GM21526 (cell line): ENCODE measurements around the gene ACIN1.
A peak's percentile ranks its signal among the peaks of the same experiment; 100 is the strongest.

Source experiments
- ATAC-seq: cut with Tn5 transposase; IDR thresholded peaks from one replicate; pipeline ENCODE4 v1.9.1; 2021; ENCODE audit warnings: moderate library complexity; ENCODE audit not compliant: unreplicated experiment, low FRiP score

The ACIN1 gene, protein sequence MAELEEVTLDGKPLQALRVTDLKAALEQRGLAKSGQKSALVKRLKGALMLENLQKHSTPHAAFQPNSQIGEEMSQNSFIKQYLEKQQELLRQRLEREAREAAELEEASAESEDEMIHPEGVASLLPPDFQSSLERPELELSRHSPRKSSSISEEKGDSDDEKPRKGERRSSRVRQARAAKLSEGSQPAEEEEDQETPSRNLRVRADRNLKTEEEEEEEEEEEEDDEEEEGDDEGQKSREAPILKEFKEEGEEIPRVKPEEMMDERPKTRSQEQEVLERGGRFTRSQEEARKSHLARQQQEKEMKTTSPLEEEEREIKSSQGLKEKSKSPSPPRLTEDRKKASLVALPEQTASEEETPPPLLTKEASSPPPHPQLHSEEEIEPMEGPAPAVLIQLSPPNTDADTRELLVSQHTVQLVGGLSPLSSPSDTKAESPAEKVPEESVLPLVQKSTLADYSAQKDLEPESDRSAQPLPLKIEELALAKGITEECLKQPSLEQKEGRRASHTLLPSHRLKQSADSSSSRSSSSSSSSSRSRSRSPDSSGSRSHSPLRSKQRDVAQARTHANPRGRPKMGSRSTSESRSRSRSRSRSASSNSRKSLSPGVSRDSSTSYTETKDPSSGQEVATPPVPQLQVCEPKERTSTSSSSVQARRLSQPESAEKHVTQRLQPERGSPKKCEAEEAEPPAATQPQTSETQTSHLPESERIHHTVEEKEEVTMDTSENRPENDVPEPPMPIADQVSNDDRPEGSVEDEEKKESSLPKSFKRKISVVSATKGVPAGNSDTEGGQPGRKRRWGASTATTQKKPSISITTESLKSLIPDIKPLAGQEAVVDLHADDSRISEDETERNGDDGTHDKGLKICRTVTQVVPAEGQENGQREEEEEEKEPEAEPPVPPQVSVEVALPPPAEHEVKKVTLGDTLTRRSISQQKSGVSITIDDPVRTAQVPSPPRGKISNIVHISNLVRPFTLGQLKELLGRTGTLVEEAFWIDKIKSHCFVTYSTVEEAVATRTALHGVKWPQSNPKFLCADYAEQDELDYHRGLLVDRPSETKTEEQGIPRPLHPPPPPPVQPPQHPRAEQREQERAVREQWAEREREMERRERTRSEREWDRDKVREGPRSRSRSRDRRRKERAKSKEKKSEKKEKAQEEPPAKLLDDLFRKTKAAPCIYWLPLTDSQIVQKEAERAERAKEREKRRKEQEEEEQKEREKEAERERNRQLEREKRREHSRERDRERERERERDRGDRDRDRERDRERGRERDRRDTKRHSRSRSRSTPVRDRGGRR

DNA sequence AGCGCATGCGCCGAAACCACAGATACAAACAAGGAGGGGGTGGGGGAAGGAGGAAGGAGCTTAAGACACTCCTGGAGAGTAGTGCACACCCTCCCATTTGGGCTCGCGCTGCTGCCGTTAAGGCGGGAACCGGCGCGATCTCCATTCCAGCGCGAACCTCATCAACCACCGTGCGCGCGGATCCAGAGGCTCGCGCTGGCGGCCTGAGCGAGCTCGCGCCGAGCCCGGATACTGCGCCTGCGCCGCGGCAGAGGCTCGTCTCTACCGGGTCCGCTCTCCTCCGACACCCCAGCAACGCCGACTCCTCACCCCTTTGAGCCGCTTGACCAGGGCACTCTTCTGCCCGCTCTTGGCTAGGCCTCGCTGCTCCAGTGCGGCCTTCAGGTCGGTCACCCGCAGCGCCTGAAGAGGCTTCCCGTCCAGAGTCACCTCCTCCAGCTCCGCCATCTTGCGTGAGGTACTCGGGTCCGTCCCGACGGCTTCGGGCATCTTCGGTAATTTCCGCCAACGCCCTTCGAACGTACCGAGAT lies at the start of gene ACIN1:
ACIN1 (minus strand) TSS at position 471 of the 530 bp plus-strand sequence; CDS start at position 447, 24 bp downstream.
- peak; percentile 40 for ATAC-seq

DNA sequence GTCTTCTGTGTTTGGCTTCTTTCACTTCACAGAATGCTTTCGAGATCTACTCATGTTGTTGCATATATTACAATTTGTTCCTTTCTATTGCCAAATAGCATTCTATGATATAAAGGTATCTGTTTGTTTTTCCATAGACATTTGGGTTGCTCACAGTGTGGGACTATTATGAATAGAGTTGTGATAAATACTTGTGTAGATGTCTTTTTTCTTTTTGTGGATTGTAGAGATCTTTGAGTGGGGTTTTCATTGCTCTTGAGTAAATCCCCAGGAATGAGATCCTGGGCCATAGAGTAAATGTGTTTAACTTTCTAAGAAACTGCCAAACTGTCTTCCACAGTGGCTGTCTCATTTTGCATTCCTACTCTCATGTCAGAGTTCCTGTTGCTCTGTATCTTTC lies 49.0 kb upstream of the ACIN1 start:
- no peak for ATAC-seq

DNA sequence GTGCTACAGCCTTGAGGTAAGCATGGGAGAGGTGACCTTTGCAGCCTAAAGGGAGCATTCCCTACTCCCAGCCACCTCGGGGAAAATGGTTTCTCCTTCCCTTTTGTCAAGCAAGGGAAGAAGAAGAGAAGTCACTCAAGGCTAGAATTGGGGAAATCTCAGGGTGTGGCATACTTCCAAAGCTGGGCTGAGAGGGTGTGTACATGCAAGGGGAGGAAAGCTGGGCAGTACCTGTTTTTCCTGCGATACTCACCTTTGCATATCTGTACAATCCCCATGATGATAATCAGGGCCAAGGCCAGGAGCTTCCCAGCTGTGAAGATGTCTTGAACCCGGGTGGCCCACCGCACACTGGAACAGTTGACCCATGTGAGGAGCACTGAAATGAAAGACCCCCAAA lies 47.9 kb upstream of the ACIN1 start:
- no peak for ATAC-seq

DNA sequence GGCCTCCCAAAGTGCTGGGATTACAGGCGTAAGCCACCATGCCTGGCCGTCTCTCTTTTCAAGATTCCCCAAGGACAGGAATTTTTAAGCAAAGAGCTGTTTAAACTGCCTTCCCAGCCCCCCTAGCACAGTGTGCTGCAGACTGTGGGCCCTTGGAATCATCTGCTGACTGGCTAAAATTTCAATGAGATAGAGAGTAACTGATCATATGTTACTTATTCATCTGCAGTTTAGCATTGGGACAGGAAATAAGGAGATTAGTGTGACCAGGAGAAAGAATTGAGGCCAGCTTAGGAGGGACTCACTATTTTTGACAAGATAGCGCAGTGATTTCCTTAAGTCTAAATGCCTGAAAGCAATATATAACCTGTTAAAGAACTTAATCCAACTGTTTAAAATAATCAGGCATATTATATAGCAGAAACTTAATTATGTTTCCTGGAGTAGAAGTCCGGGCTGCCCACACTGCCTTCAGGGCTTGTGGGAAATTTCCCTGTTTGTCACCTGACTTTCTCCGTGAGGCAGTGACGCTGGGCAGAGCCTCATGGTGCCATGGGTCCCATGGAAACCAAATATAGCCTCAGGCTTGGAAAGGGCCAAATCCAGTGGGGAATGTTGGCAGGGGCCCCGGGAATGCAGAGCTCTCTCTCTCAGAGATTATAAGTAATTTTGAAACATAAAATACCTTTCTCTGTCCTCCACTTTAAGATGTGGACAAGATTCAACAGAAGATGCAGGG lies 46.9 kb upstream of the ACIN1 start:
- no peak for ATAC-seq

DNA sequence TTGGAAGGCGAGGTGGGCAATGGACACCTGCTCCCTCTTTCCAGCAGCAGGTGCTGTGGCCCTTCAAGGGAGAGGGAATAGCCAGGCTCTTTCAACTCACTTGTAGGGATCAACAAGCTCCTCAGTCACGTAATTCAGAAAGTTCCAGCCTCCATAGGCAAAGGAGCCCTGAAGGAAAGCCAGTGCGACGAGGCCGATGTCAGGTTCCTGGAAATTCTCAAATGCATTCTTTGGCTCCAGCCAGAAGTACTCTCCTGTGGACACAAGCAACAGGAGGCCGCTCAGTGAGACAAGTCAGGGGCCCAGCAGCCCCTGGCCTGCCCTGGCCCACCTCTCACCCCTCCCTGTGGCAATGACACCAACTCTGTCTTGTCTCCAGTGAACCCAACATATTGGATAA lies 45.4 kb upstream of the ACIN1 start:
- ATAC-seq, result no peak

DNA sequence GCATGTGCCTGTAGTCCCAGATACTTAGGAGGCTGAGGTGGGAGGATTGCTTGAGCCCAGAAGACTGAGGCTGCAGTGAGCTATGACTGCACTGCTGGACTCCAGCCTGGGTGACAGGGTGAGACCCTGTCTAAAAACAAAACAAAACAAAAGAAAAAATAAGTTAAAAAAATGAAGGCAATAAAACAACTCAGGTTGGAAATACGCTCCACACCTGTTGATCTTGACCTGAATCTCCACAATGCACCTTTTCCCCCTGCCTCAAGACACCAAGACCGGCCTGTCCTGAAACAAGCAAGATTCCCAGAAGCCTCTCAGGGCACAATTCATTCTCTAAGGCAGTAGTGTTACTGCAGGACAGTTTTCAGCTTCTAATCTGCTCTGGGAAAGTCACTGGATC lies 44.9 kb upstream of the ACIN1 start:
- ATAC-seq, result no peak

DNA sequence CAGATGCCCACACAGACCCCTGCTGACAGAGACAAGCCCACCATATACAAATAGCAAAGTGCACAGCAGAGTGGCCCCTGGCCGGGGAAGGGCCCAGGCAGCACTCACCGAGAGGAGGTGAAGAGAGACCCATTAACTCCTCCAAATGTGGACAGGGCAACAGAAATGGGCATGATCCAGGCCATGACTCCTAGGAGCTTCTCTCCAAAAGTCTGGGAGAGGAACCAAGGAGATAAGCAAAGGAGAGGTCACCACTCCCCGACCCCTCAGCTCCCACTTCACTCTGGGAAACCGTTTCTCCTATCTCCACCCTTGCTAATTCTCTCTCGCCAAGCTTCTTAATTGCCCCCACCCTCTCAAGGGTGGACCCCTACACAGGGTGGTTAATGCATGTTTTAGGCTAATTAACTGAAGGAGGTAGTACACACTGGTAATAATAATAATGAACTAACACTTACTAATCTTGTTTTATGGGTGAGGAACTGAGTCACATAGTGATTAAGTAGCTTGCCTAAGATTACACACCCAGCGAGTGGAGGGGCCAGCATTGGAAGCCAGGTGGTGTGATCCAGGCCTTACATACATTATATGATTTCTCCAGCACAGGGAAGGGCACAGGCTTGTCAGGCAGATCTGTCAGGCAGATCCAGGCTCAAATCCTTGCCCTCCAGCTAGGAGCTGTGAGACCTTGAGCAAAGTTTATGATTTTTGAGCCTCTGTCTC lies 43.0 kb upstream of the ACIN1 start:
- ATAC-seq, result no peak

DNA sequence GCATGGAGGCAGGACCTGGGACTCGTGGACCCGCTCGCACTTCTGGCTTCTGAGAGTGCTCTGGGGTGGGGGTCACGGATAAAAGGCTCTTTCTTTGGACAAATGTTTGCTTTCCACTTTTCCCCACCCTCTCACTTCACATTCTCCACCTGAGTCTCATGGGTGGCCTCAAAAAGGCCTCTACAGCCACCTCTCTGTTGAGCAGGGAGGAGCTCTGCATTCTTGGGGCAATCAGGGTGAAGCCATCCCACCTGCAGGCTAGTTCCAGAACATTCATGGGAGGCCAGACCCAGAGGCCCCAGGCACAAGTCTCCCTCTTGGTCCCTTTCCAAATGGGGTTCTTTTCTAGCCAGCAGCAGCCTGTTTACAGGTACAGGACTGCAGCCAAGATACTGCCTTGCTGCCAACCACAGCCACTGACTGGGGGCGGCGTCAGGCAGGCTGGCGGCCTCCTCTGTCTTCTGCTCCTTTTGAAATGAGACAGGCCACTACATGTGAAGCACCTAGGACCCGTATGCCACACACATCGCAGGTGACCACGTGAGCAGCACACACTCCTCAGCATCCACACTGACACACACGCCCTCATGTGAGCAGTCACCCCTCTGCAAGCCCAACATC lies 42.4 kb upstream of the ACIN1 start:
- ATAC-seq, result no peak

DNA sequence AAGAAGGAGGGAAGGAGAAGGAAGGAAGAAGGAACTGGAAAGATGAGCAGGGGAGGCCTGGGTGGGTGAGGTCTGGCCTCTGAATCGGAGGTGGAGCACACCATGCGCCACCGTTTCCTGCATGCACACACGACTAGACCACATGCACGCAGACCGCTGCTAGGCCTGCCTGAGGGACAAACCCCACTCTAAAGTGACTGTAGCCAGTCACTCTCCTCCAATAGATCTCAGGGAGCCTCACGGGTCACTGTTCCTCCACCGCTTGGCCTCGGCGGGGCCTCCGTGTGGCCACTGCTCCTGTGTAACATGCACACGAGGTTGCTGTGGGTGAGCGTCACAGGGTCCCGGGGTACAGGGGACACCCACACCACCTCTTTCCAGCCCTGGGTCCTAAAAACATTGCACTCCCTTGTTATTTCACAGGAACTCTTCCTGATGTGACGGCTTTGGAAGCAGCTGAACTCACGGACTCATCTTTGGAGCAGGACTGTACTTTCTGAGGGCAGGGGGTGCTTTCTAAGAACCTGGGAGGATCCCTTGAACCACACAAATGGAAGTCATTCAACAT lies 41.7 kb upstream of the ACIN1 start:
- no peak for ATAC-seq

DNA sequence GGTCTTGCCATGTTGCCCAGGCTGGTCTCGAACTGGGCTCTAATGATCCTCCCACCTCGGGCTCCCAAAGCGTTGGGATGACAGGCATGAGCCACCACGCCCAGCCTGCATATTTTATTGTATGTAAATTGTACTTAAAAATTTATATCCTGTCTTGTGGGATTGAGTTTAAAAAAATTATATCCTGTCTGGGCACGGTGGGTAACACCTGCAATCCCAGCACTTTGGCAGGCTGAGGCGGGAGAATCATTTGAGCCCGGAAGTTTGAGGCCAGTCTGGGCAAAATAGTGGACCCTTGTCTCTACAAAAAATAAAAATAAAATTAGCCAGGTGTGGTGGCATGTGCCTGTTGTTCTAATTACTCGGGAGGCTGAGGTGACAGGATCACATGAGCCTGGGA lies 38.0 kb upstream of the ACIN1 start:
- ATAC-seq, result no peak

DNA sequence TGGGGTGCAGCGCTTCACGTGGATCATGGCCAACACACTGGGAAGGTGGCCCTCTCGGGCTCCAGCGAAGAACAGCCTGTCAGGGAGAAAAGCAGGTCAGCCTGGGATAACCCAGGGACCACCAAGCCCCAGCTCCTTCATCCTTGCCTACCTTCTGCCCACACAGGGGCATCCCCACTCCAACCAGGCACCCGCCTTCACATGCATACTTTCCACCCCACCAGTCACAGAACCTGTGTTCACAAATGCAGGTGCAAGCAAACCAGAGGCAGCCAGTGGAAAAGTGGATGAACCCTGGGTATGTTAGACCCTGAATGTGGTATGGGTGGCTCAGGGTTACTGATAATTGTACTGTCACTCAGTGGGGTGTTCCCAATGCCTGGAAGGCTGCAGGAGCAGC lies 36.5 kb upstream of the ACIN1 start:
- no peak for ATAC-seq

DNA sequence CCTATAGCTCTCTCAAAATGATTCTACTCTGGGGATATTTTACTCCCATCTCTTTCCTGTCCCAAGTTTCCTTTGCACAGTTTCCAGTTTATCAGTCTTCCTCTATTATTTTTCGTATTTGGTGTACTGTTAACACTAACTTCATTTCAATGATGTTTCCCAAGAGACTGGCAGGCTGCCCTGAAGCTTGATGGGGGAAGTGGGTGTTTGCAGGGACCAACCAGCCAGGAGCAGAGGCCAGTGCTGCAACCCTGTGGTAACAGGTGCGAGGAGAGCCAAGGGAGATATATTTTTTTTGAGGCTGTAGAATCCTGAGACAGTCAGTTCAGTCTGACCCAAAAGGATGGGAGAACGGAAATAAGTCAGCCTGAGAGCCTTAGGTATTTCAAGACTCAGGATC lies 35.9 kb upstream of the ACIN1 start:
- ATAC-seq, result no peak

DNA sequence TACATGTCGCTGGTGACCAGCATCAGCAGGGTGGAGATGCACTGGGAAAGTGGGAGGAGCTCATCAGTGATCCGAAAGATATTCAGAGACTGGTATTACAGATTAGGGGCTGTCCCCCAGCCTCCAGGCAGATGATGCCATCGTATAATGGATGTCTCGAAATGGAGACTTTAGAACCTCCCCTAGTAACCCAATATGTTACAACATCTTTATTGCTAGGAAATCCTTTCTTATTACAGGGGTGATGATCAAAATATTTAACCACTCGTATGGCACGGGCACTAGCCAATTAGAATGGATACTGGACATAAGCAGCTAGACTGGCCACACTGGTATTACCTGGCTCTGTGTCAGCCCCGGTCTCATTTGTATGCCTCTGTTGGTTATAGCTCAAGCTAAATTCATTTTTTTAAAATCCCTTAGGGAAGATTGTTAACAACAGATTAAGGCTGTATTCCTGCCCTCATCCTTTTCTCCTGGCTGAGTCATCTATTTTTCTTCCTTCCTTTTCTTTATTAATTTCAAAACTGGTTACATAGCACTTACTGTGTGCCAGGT lies 34.9 kb upstream of the ACIN1 start:
- ATAC-seq, result no peak

DNA sequence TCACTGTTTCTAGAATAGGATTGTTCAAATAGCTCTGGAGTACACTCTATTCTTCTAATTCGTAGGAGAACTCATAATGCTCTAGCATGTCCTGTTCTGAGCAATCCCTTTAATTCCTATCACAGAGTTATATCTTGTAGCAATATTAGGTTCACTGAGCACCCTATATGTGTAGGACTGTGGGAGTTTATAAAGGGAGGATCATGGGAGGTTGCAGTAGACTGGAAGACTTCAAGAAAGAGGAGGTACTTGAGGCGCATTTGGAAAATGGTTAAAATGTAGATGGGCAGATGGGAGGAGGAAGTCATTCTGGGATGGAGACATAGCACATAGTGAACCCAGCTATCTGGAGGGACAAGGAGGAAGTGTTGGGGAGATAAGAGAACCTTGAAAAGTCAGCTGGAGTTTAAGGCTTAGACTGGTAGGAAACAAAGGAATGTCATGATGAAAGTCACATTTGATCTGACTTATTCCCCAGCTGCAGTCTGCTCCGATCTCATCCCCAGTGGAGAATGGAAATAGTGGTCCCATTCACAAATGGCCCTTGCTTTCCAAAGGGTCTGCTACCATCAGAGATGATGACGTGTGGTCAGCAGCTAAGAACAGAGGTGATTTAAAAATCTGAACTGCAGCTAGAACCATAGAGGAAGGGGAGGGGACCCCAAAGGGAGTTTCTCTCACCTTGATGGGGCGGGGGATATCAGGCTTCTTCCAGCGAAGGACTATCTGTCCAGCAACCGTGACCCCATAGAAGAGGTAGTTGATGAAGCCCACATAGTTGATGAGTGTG lies 34.2 kb upstream of the ACIN1 start:
- no peak for ATAC-seq

DNA sequence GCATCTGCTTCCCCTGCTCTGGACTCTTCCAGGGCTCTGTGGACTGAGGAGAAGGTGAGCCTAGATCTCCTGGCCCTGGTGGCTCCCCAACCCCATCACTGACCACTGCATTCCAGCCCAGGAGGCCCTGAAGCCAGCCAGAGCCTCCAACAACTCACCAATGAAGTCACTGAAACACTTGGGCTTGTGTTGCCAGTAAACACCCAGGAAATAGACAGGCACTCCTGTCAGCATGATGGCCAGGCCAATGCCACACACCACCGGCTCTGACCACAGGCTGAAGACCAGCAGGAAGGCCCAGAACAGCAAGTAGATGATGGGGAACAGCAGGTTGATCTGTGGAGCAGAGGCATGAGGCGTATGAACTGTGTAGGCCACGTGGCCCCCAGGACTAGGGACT lies 32.9 kb upstream of the ACIN1 start:
- ATAC-seq, result no peak

DNA sequence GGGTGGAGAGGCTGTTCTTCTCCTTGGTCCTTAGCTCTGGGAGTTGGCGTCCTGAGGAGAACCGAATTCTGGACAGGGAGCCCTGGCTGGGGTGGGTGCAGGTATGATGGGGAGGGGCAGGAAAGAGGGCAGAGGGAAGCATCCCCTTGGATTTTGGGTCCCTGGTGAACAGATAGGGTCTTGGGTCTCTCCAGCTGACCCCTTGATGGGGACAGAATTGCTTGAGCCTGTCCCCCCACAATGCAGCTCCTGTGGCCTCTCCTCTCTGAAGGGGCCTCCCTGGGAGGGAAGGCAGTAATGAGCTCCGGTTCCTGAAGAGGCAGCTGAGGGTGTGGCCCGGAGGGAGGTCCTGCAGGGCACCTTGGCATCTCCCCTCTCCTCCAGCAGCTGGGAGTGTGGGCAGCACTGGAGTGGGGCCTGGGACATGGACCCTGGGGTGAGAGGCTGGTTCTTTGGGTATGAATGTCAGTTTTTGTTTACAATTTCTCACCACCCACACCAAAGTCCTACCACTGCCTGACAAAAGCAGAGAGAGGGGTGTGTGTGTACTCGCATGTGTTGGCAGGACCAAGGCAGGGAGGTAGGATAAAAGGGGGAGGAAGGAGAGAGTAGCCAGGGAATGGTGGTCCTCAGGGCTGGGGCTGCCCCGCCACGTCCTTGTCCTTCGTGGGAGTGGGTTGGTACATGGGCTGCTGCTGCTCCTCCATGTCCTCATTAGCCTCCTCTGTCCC lies 31.8 kb upstream of the ACIN1 start:
- ATAC-seq, result no peak
